Measurements from ENCODE around the gene PASD1.
"Not testable (repeated sequence)": the region's sequence is repeated elsewhere in the genome, so short reads cannot be mapped to it uniquely, and the experiment has no call there.

PASD1 gene

GRCh38 chrX:151563449-151563848 is at the start of gene PASD1:
TSS of gene PASD1 (plus strand) at chrX:151563675. CDS start at chrX:151601554, 37,879 bp downstream.
- Histone ChIP-seq H3K9ac (ENCODE audit: low read length) (no peak within 1 kb of the TSS), H3K36me3 (ENCODE audit: control insufficient read depth, low read depth, low read length) (no peaks in the 10 kb centered on the region), H3K4me3 (ENCODE audit: low read length) (no peak within 1 kb of the TSS), H3K9me3 (ENCODE audit: control insufficient read depth, low read depth, low read length) (peaks cover 5% of the 10 kb centered on the region), H3K27ac (ENCODE audit: low read length) (no peak within 1 kb of the TSS), H3K27me3 (ENCODE audit: control insufficient read depth, insufficient read depth, low read length) (no peaks in the 10 kb centered on the region), H3K4me1 (ENCODE audit: control insufficient read depth, low read depth, low read length) (no peaks in the 10 kb centered on the region)

- Histone ChIP-seq H3K9me3 (ENCODE audit: control insufficient read depth, low read depth, low read length) (peaks cover 6% of the 10 kb centered on the region), H3K4me3 (ENCODE audit: low read length) (no peak overlapping the region), H3K27me3 (ENCODE audit: control insufficient read depth, insufficient read depth, low read length) (no peaks in the 10 kb centered on the region), H3K9ac (ENCODE audit: low read length) (no peak overlapping the region), H3K36me3 (ENCODE audit: control insufficient read depth, low read depth, low read length) (no peaks in the 10 kb centered on the region), H3K27ac (ENCODE audit: low read length) (no peak overlapping the region), H3K4me1 (ENCODE audit: control insufficient read depth, low read depth, low read length) (no peaks in the 10 kb centered on the region)
These were observed 48.2 kb upstream of the PASD1 start for GRCh38 chrX:151515237-151515636.

- Histone ChIP-seq H3K9ac (ENCODE audit: low read length) (no peak overlapping the region), H3K9me3 (ENCODE audit: control insufficient read depth, low read depth, low read length) (peaks cover 6% of the 10 kb centered on the region), H3K4me1 (ENCODE audit: control insufficient read depth, low read depth, low read length) (no peaks in the 10 kb centered on the region), H3K36me3 (ENCODE audit: control insufficient read depth, low read depth, low read length) (no peaks in the 10 kb centered on the region), H3K27me3 (ENCODE audit: control insufficient read depth, insufficient read depth, low read length) (no peaks in the 10 kb centered on the region), H3K4me3 (ENCODE audit: low read length) (no peak overlapping the region), H3K27ac (ENCODE audit: low read length) (no peak overlapping the region)
These were observed 46.8 kb upstream of the PASD1 start for GRCh38 chrX:151516538-151517187.

GRCh38 chrX:151517421-151517820 is 46.1 kb upstream of the PASD1 start:
- Histone ChIP-seq H3K4me1 (ENCODE audit: control insufficient read depth, low read depth, low read length) (no peaks in the 10 kb centered on the region), H3K9ac (ENCODE audit: low read length) (no peak overlapping the region), H3K4me3 (ENCODE audit: low read length) (no peak overlapping the region), H3K27ac (ENCODE audit: low read length) (no peak overlapping the region), H3K27me3 (ENCODE audit: control insufficient read depth, insufficient read depth, low read length) (no peaks in the 10 kb centered on the region), H3K9me3 (ENCODE audit: control insufficient read depth, low read depth, low read length) (peaks cover 6% of the 10 kb centered on the region), H3K36me3 (ENCODE audit: control insufficient read depth, low read depth, low read length) (no peaks in the 10 kb centered on the region)

- peaks cover 6% of the 10 kb centered on the region for H3K9me3 ChIP-seq (ENCODE audit: control insufficient read depth, low read depth, low read length)
- H3K27ac ChIP-seq (ENCODE audit: low read length) = no peak overlapping the region
- no peaks in the 10 kb centered on the region for H3K36me3 ChIP-seq (ENCODE audit: control insufficient read depth, low read depth, low read length)
- no peak overlapping the region for H3K9ac ChIP-seq (ENCODE audit: low read length)
- H3K27me3 ChIP-seq (ENCODE audit: control insufficient read depth, insufficient read depth, low read length) = no peaks in the 10 kb centered on the region
- H3K4me3 ChIP-seq (ENCODE audit: low read length) = no peak overlapping the region
- H3K4me1 ChIP-seq (ENCODE audit: control insufficient read depth, low read depth, low read length) = peaks cover 8% of the 10 kb centered on the region
These were observed 40.1 kb upstream of the PASD1 start for GRCh38 chrX:151523351-151523750.

GRCh38 chrX:151536571-151536970 is 26.9 kb upstream of the PASD1 start:
- H3K9ac ChIP-seq (ENCODE audit: low read length) = no peak overlapping the region
- H3K36me3 ChIP-seq (ENCODE audit: control insufficient read depth, low read depth, low read length) = no peaks in the 10 kb centered on the region
- no peak overlapping the region for H3K27ac ChIP-seq (ENCODE audit: low read length)
- H3K27me3 ChIP-seq (ENCODE audit: control insufficient read depth, insufficient read depth, low read length) = no peaks in the 10 kb centered on the region
- no peak overlapping the region for H3K4me3 ChIP-seq (ENCODE audit: low read length)
- H3K4me1 ChIP-seq (ENCODE audit: control insufficient read depth, low read depth, low read length) = no peaks in the 10 kb centered on the region
- H3K9me3 ChIP-seq (ENCODE audit: control insufficient read depth, low read depth, low read length) = peaks cover 19% of the 10 kb centered on the region

- H3K27ac ChIP-seq (ENCODE audit: low read length) = no peak overlapping the region
- H3K9me3 ChIP-seq (ENCODE audit: control insufficient read depth, low read depth, low read length) = peaks cover 23% of the 10 kb centered on the region
- no peaks in the 10 kb centered on the region for H3K36me3 ChIP-seq (ENCODE audit: control insufficient read depth, low read depth, low read length)
- H3K9ac ChIP-seq (ENCODE audit: low read length) = no peak overlapping the region
- H3K4me1 ChIP-seq (ENCODE audit: control insufficient read depth, low read depth, low read length) = no peaks in the 10 kb centered on the region
- no peaks in the 10 kb centered on the region for H3K27me3 ChIP-seq (ENCODE audit: control insufficient read depth, insufficient read depth, low read length)
- no peak overlapping the region for H3K4me3 ChIP-seq (ENCODE audit: low read length)
These were observed 25.9 kb upstream of the PASD1 start for GRCh38 chrX:151537572-151537971.

- Histone ChIP-seq H3K27ac (ENCODE audit: low read length) (no peak overlapping the region), H3K27me3 (ENCODE audit: control insufficient read depth, insufficient read depth, low read length) (no peaks in the 10 kb centered on the region), H3K4me1 (ENCODE audit: control insufficient read depth, low read depth, low read length) (no peaks in the 10 kb centered on the region), H3K9ac (ENCODE audit: low read length) (no peak overlapping the region), H3K36me3 (ENCODE audit: control insufficient read depth, low read depth, low read length) (no peaks in the 10 kb centered on the region), H3K9me3 (ENCODE audit: control insufficient read depth, low read depth, low read length) (peaks cover 23% of the 10 kb centered on the region), H3K4me3 (ENCODE audit: low read length) (no peak overlapping the region)
These were observed 25.0 kb upstream of the PASD1 start for GRCh38 chrX:151538190-151539122.

GRCh38 chrX:151543706-151544105 is 19.8 kb upstream of the PASD1 start:
- Histone ChIP-seq H3K4me1 (ENCODE audit: control insufficient read depth, low read depth, low read length) (no peaks in the 10 kb centered on the region), H3K27me3 (ENCODE audit: control insufficient read depth, insufficient read depth, low read length) (no peaks in the 10 kb centered on the region), H3K9me3 (ENCODE audit: control insufficient read depth, low read depth, low read length) (peaks cover 15% of the 10 kb centered on the region), H3K4me3 (ENCODE audit: low read length) (no peak overlapping the region), H3K36me3 (ENCODE audit: control insufficient read depth, low read depth, low read length) (no peaks in the 10 kb centered on the region), H3K9ac (ENCODE audit: low read length) (no peak overlapping the region), H3K27ac (ENCODE audit: low read length) (no peak overlapping the region)

- H3K27me3 ChIP-seq (ENCODE audit: control insufficient read depth, insufficient read depth, low read length); H3K27ac ChIP-seq (ENCODE audit: low read length); H3K36me3 ChIP-seq (ENCODE audit: control insufficient read depth, low read depth, low read length); H3K4me1 ChIP-seq (ENCODE audit: control insufficient read depth, low read depth, low read length); H3K9me3 ChIP-seq (ENCODE audit: control insufficient read depth, low read depth, low read length); H3K9ac ChIP-seq (ENCODE audit: low read length); H3K4me3 ChIP-seq (ENCODE audit: low read length): not testable (repeated sequence)
These were observed 17.2 kb upstream of the PASD1 start for GRCh38 chrX:151546226-151546625.

GRCh38 chrX:151551176-151551575 is 12.3 kb upstream of the PASD1 start:
- not testable (repeated sequence) for H3K27me3 ChIP-seq (ENCODE audit: control insufficient read depth, insufficient read depth, low read length); H3K9ac ChIP-seq (ENCODE audit: low read length); H3K4me1 ChIP-seq (ENCODE audit: control insufficient read depth, low read depth, low read length); H3K27ac ChIP-seq (ENCODE audit: low read length); H3K4me3 ChIP-seq (ENCODE audit: low read length); H3K36me3 ChIP-seq (ENCODE audit: control insufficient read depth, low read depth, low read length); H3K9me3 ChIP-seq (ENCODE audit: control insufficient read depth, low read depth, low read length)

GRCh38 chrX:151552743-151553142 is 10.7 kb upstream of the PASD1 start:
- no peak overlapping the region for H3K27ac ChIP-seq (ENCODE audit: low read length)
- no peak overlapping the region for H3K4me3 ChIP-seq (ENCODE audit: low read length)
- no peaks in the 10 kb centered on the region for H3K4me1 ChIP-seq (ENCODE audit: control insufficient read depth, low read depth, low read length)
- no peaks in the 10 kb centered on the region for H3K27me3 ChIP-seq (ENCODE audit: control insufficient read depth, insufficient read depth, low read length)
- no peaks in the 10 kb centered on the region for H3K9me3 ChIP-seq (ENCODE audit: control insufficient read depth, low read depth, low read length)
- H3K36me3 ChIP-seq (ENCODE audit: control insufficient read depth, low read depth, low read length) = no peaks in the 10 kb centered on the region
- no peak overlapping the region for H3K9ac ChIP-seq (ENCODE audit: low read length)

Data from iPS-18a (cell line).